Retinal pigment epithelial cell (primary cell): Measurements from ENCODE around the gene FOCAD.

Experiments used
- DNase-seq: peaks from one replicate; pipeline ENCODE4 v3.0.0-alpha.2; 2010; ENCODE audit warnings: low read depth
- H3K4me3 ChIP-seq: 2 replicates; pipeline ENCODE4 v1.5.1; 2011; ENCODE audit warnings: mild to moderate bottlenecking, low read length, control low read depth, moderate library complexity
- CTCF ChIP-seq: conservative IDR thresholded peaks from 2 replicates; pipeline ENCODE4 v1.5.1; 2011; ENCODE audit warnings: low read depth, low read length, control low read depth, inconsistent platforms

Gene FOCAD

GRCh38 chr9:21027295-21027694 is 343.2 kb downstream of the FOCAD start:
- no peak overlapping the region for H3K4me3 ChIP-seq
- TF ChIP-seq CTCF = no peak
- no peak for DNase-seq

DNA sequence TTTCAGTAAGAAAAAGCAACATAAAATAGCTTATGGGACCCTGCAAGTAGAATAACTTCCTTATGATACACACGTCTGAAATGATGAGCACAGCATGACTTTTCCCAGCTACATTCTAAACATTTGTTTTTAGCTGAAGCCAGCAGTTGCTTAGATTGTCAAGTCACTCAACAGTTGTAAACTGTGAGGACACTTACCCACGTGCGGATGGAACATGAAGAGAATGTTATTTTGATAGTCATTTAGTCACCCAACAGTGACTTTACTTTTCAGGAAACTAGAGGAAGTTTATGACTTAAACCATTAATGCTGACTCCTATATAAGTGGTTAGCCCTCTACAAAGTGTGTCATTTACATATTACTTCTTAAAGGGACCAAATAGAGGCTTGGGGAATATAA is 344.4 kb downstream of the FOCAD start:
- no peak for TF ChIP-seq CTCF
- DNase-seq = no peak

DNA sequence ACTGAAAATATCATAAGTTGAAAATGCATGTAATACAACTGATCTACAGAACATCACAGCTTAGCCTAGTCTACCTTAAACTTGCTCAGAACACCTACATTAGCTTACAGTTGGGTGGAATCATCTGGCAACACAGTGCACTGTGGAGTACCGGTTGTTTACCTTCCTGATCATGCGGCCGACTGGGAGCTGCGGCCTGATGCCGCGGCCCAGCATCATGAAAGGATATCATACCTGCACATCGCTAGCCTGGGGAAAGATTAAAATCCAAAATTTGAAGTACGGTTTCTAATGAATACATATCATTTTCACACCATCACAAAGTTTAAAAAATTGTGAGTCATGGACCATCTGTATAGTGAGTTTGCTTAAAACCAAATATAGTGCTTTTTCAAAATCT is 345.6 kb downstream of the FOCAD start:
- DNase-seq = no peak
- TF ChIP-seq CTCF = no peak
- no peak overlapping the region for H3K4me3 ChIP-seq

More for the DNA sequence above, 344.4 kb downstream of the FOCAD start:
- H3K4me3 ChIP-seq = no peak overlapping the region

- no peak for TF ChIP-seq CTCF
- no peak overlapping the region for H3K4me3 ChIP-seq
- DNase-seq = no peak
Measured at GRCh38 chr9:21030389-21031035, 346.5 kb downstream of the FOCAD start.

- H3K4me3 ChIP-seq = peak within 1 kb of the TSS; percentile 34
- no peak for TF ChIP-seq CTCF
- no peak for DNase-seq
Measured at GRCh38 chr9:21031091-21031807, 347.2 kb downstream of the FOCAD start, which contains the start of gene HACD4. Gene HACD4 (minus strand): TSS chr9:21031640. CDS start chr9:21031590, 50 bp downstream.

- peak overlapping the region; percentile 34 for H3K4me3 ChIP-seq
- DNase-seq = no peak
- no peak for TF ChIP-seq CTCF
Measured at GRCh38 chr9:21031808-21032183, 347.7 kb downstream of the FOCAD start.

GRCh38 chr9:21037278-21037677 is 353.2 kb downstream of the FOCAD start:
- no peak for TF ChIP-seq CTCF
- no peak overlapping the region for H3K4me3 ChIP-seq
- no peak for DNase-seq
